NOMO-1 (cell line): Measurements from ENCODE around the gene DCTN5.
"Not testable (repeated sequence)": the region's sequence is repeated elsewhere in the genome, so short reads cannot be mapped to it uniquely, and the experiment has no call there.

Experiments used
- DNase-seq, 2 experiments: peaks; one replicate each; lab custom pipeline; 2025; ENCODE audit not compliant: unreplicated experiment in 2 of 2; lab: John Stamatoyannopoulos, UW

The DCTN5 gene

GRCh38 chr16:23640931-23641765 lies at the start of gene DCTN5, which contains the start of gene PALB2:
TSS of gene DCTN5 (plus strand) at chr16:23641466. CDS start at chr16:23641543, 77 bp downstream.
TSS of gene PALB2 (minus strand) at chr16:23641310. CDS start at chr16:23641157, 153 bp downstream.
- DNase-seq = peak; percentile 93 to 95

- no peak for DNase-seq
Observed at GRCh38 chr16:23594186-23594585, 47.1 kb upstream of the DCTN5 start.

GRCh38 chr16:23595246-23595950 lies 45.9 kb upstream of the DCTN5 start:
- DNase-seq = no peak

- DNase-seq = peak; percentile 84 to 89
Observed at GRCh38 chr16:23595951-23596720, 45.1 kb upstream of the DCTN5 start, which contains the start of gene NDUFAB1. TSS of gene NDUFAB1 (minus strand) at chr16:23596316. CDS start at chr16:23596290, 26 bp downstream.

- DNase-seq = peak; percentile 25 to 47
Observed at GRCh38 chr16:23597003-23597756, 44.1 kb upstream of the DCTN5 start.

GRCh38 chr16:23607726-23608125 lies 33.5 kb upstream of the DCTN5 start:
- DNase-seq = no peak

GRCh38 chr16:23608194-23608593 lies 33.1 kb upstream of the DCTN5 start:
- DNase-seq = no peak

- no peak for DNase-seq
Observed at GRCh38 chr16:23609929-23610328, 31.3 kb upstream of the DCTN5 start.

- not testable (repeated sequence) for DNase-seq
Observed at GRCh38 chr16:23610905-23611304, 30.4 kb upstream of the DCTN5 start.

- no peak for DNase-seq
Observed at GRCh38 chr16:23611936-23612335, 29.3 kb upstream of the DCTN5 start.

GRCh38 chr16:23615805-23616204 lies 25.5 kb upstream of the DCTN5 start:
- DNase-seq = no peak

GRCh38 chr16:23624092-23624491 lies 17.2 kb upstream of the DCTN5 start:
- DNase-seq = no peak

- DNase-seq = no peak
Observed at GRCh38 chr16:23629516-23629915, 11.8 kb upstream of the DCTN5 start.

- DNase-seq = not testable (repeated sequence)
Observed at GRCh38 chr16:23631874-23632273, 9.4 kb upstream of the DCTN5 start.

- no peak for DNase-seq
Observed at GRCh38 chr16:23634461-23635036, 6.7 kb upstream of the DCTN5 start.

GRCh38 chr16:23635958-23636357 lies 5.3 kb upstream of the DCTN5 start:
- no peak for DNase-seq

GRCh38 chr16:23640615-23640930 lies 693 bp upstream of the DCTN5 start:
- peak in 1 of 2 experiments; percentile 6 for DNase-seq

- no peak for DNase-seq
Observed at GRCh38 chr16:23642246-23642774, 1.0 kb downstream of the DCTN5 start.

- DNase-seq = no peak
Observed at GRCh38 chr16:23650674-23651416, 9.6 kb downstream of the DCTN5 start.
